Adrenal gland (tissue), 5 donors: ENCODE measurements around the gene TMEM201.

Source experiments
- POLR2A ChIP-seq, 2 donors: fragments of 450-650 bp; IDR thresholded peaks; one replicate each; pipeline ENCODE4 v1.6.1; 2017; ENCODE audit warnings: antibody characterized with exemption in 2 of 2, mild to moderate bottlenecking in 2 of 2, moderate library complexity in 1 of 2
- TF ChIP-seq, protein P1 (sequence below), 6 experiments: fragments of 450-650 bp in 4 of 6; fragments of 200-600 bp in 2 of 6; sonication (generic) in 1 of 6; IDR thresholded peaks; 1 replicate in 5 of 6; 2 replicates in 1 of 6; pipeline versions ENCODE4 v1.5.1 to v1.8.0; 2016 to 2021; ENCODE audit warnings: antibody characterized with exemption in 6 of 6, mild to moderate bottlenecking in 2 of 6, moderate library complexity in 1 of 6
- donor health status: DM: no; HTN: no; CAD: no.

GRCh38 chr1:9606458-9606857 lies 17.7 kb downstream of the TMEM201 start:
- TF ChIP-seq, protein P1, sequence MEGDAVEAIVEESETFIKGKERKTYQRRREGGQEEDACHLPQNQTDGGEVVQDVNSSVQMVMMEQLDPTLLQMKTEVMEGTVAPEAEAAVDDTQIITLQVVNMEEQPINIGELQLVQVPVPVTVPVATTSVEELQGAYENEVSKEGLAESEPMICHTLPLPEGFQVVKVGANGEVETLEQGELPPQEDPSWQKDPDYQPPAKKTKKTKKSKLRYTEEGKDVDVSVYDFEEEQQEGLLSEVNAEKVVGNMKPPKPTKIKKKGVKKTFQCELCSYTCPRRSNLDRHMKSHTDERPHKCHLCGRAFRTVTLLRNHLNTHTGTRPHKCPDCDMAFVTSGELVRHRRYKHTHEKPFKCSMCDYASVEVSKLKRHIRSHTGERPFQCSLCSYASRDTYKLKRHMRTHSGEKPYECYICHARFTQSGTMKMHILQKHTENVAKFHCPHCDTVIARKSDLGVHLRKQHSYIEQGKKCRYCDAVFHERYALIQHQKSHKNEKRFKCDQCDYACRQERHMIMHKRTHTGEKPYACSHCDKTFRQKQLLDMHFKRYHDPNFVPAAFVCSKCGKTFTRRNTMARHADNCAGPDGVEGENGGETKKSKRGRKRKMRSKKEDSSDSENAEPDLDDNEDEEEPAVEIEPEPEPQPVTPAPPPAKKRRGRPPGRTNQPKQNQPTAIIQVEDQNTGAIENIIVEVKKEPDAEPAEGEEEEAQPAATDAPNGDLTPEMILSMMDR (IDR thresholded peaks at IDR 0.05), result no peak
- no peak for TF ChIP-seq POLR2A (IDR thresholded peaks at IDR 0.05)
